H9 (cell line): ENCODE data around the gene TFCP2. TPM values are rescaled to one million over a fixed set of nuclear protein-coding genes. Genes with fewer than 3 reads are reported as not detected.

Source experiments
- DNase-seq: peaks from one replicate; pipeline ENCODE4 v3.0.0-alpha.2; 2017
- H2AFZ ChIP-seq: one replicate; pipeline ENCODE4 v1.6.1; 2013; ENCODE audit warnings: mild to moderate bottlenecking, low read length, control low read depth, moderate library complexity
- H2AK5ac ChIP-seq: 2 replicates; pipeline ENCODE4 v1.6.1; 2013; ENCODE audit warnings: low read length, control low read depth, mixed read lengths; ENCODE audit not compliant: insufficient read length
- H2BK120ac ChIP-seq: one replicate; pipeline ENCODE4 v1.6.1; 2013; ENCODE audit warnings: low read depth, mild to moderate bottlenecking, low read length, control low read depth, inconsistent platforms; ENCODE audit not compliant: poor library complexity, severe bottlenecking
- H2BK12ac ChIP-seq: 2 replicates; pipeline ENCODE4 v1.6.1; 2013; ENCODE audit warnings: low read length, control low read depth, mixed read lengths, low read depth; ENCODE audit not compliant: insufficient read length
- H2BK15ac ChIP-seq: 2 replicates; pipeline ENCODE4 v1.6.1; 2013; ENCODE audit warnings: low read depth, low read length, control low read depth
- H2BK20ac ChIP-seq: one replicate; pipeline ENCODE4 v1.6.1; 2013; ENCODE audit warnings: low read depth, mild to moderate bottlenecking, low read length, control low read depth, inconsistent platforms; ENCODE audit not compliant: poor library complexity, severe bottlenecking
- H2BK5ac ChIP-seq: 2 replicates; pipeline ENCODE4 v1.6.1; 2013; ENCODE audit warnings: low read length, control low read depth, mixed read lengths; ENCODE audit not compliant: insufficient read length
- H3K14ac ChIP-seq: 2 replicates; pipeline ENCODE4 v1.6.1; 2013; ENCODE audit warnings: low read length, control low read depth; ENCODE audit not compliant: insufficient read depth
- H3K18ac ChIP-seq: 2 replicates; pipeline ENCODE4 v1.6.1; 2013; ENCODE audit warnings: low read depth, mild to moderate bottlenecking, mixed read lengths, low read length, control low read depth; ENCODE audit not compliant: insufficient read length
- H3K23ac ChIP-seq: 2 replicates; pipeline ENCODE4 v1.6.1; 2013; ENCODE audit warnings: low read length, control low read depth, mixed read lengths, low read depth; ENCODE audit not compliant: insufficient read length
- H3K23me2 ChIP-seq: 2 replicates; pipeline ENCODE4 v1.6.1; 2013; ENCODE audit warnings: low read depth, mild to moderate bottlenecking, mixed read lengths, low read length, control low read depth; ENCODE audit not compliant: insufficient read length, poor library complexity, severe bottlenecking
- H3K27ac ChIP-seq: 2 replicates; pipeline ENCODE4 v1.5.1; 2013; ENCODE audit warnings: low read length, control low read depth, mixed read lengths, low read depth; ENCODE audit not compliant: insufficient read length
- H3K27me3 ChIP-seq: 2 replicates; pipeline ENCODE4 v1.6.1; 2013; ENCODE audit warnings: low read length, control low read depth, inconsistent platforms; ENCODE audit not compliant: insufficient read depth
- H3K4ac ChIP-seq: 2 replicates; pipeline ENCODE4 v1.6.1; 2013; ENCODE audit warnings: low read depth, mild to moderate bottlenecking, control low read depth, inconsistent platforms, low read length, moderate library complexity
- H3K4me1 ChIP-seq: 2 replicates; pipeline ENCODE4 v1.6.1; 2013; ENCODE audit warnings: low read length, control low read depth, inconsistent platforms; ENCODE audit not compliant: insufficient read depth
- H3K4me2 ChIP-seq: 2 replicates; pipeline ENCODE4 v1.6.1; 2013; ENCODE audit warnings: low read length, control low read depth, mixed read lengths; ENCODE audit not compliant: insufficient read length, insufficient read depth
- H3K56ac ChIP-seq: 2 replicates; pipeline ENCODE4 v1.6.1; 2013; ENCODE audit warnings: low read depth, mild to moderate bottlenecking, mixed read lengths, low read length, control low read depth; ENCODE audit not compliant: insufficient read length
- H3K79me1 ChIP-seq: 2 replicates; pipeline ENCODE4 v1.6.1; 2013; ENCODE audit warnings: low read depth, mild to moderate bottlenecking, moderate library complexity, low read length, control low read depth, inconsistent platforms; ENCODE audit not compliant: insufficient read depth, poor library complexity, severe bottlenecking
- H3K79me2 ChIP-seq: 2 replicates; pipeline ENCODE4 v1.6.1; 2013; ENCODE audit warnings: low read length, control low read depth, inconsistent platforms; ENCODE audit not compliant: insufficient read depth
- H3K9ac ChIP-seq: 2 replicates; pipeline ENCODE4 v1.6.1; 2013; ENCODE audit warnings: low read length, control low read depth, mixed read lengths; ENCODE audit not compliant: insufficient read length; ENCODE audit errors: extremely low read depth
- H3K9me3 ChIP-seq: one replicate; pipeline ENCODE4 v1.6.1; 2013; ENCODE audit warnings: low read depth, low read length, inconsistent platforms; ENCODE audit not compliant: control insufficient read depth
- H3T11ph ChIP-seq: one replicate; pipeline ENCODE4 v1.6.1; 2013; ENCODE audit warnings: mild to moderate bottlenecking, low read length, control low read depth, inconsistent platforms
- H4K20me1 ChIP-seq: one replicate; pipeline ENCODE4 v1.6.1; 2013; ENCODE audit not compliant: control insufficient read depth, insufficient read length, insufficient read depth
- H4K5ac ChIP-seq: 2 replicates; pipeline ENCODE4 v1.6.1; 2013; ENCODE audit warnings: low read depth, mild to moderate bottlenecking, mixed read lengths, low read length, control low read depth; ENCODE audit not compliant: insufficient read length
- H4K8ac ChIP-seq: replicated peaks from 2 replicates; pipeline ENCODE4 v1.6.1; 2013; ENCODE audit warnings: low read length, control low read depth, mixed read lengths, low read depth; ENCODE audit not compliant: insufficient read length
- H4K91ac ChIP-seq: 2 replicates; pipeline ENCODE4 v1.6.1; 2013; ENCODE audit warnings: low read depth, mild to moderate bottlenecking, moderate library complexity, mixed read lengths, low read length, control low read depth; ENCODE audit not compliant: insufficient read length
- H3K27ac Mint-ChIP-seq, 3 experiments: 2 replicates in 2 of 3; 3 replicates in 1 of 3; pipeline ENCODE4 v1.8.0; 2020 to 2021; ENCODE audit warnings: mixed read lengths in 3 of 3, mild to moderate bottlenecking in 1 of 3, moderate library complexity in 1 of 3
- H3K27me3 Mint-ChIP-seq: 2 replicates; pipeline ENCODE4 v1.8.0; 2021; ENCODE audit warnings: low read depth, mild to moderate bottlenecking, moderate library complexity, mixed read lengths
- H3K36me3 Mint-ChIP-seq, 3 experiments: 2 replicates in 2 of 3; 3 replicates in 1 of 3; pipeline ENCODE4 v1.8.0; 2020 to 2021; ENCODE audit warnings: low read depth in 3 of 3, mixed read lengths in 3 of 3; ENCODE audit not compliant: insufficient read depth in 1 of 3
- H3K4me1 Mint-ChIP-seq, 2 experiments: 2 replicates each; pipeline ENCODE4 v1.8.0; 2020; ENCODE audit warnings: mixed read lengths in 2 of 2
- H3K4me3 Mint-ChIP-seq, 2 experiments: 2 replicates in 1 of 2; 3 replicates in 1 of 2; pipeline ENCODE4 v1.8.0; 2020 to 2021; ENCODE audit warnings: mild to moderate bottlenecking in 2 of 2, mixed read lengths in 2 of 2, moderate library complexity in 1 of 2
- H3K9me3 Mint-ChIP-seq, 2 experiments: 2 replicates in 1 of 2; 3 replicates in 1 of 2; pipeline ENCODE4 v1.8.0; 2020; ENCODE audit warnings: mild to moderate bottlenecking in 2 of 2, mixed read lengths in 2 of 2, moderate library complexity in 1 of 2
- CTCF ChIP-seq: fragments of 200-600 bp; sonication (generic); conservative IDR thresholded peaks from 3 replicates; pipeline ENCODE4 v1.8.0; 2021; ENCODE audit warnings: antibody characterized with exemption, mild to moderate bottlenecking
- WGBS: extraction: QIAGEN DNeasy Blood & Tissue Kit; methylation state at CpG from one replicate; pipeline ENCODE4 v1.1.7; 2013; ENCODE audit warnings: missing lambda C conversion rate, low lambda C conversion rate, mixed read lengths; ENCODE audit not compliant: insufficient read length; ENCODE audit errors: extremely low coverage; 5-methylcytosine and 5-hydroxymethylcytosine counted together
- total RNA-seq: library from RNA; stranded (reverse); gene quantifications from 2 replicates; pipeline ENCODE4 v1.2.1, GENCODE V29; 2021

Gene TFCP2
- total RNA-seq, 1 experiment from 2014 or later = 27.1 TPM

- H3K27me3 Mint-ChIP-seq = peaks cover 1% of the 10 kb centered on the region; the same call in 1 of the 2 replicates
- no peaks in the 10 kb centered on the region for H3K23me2 ChIP-seq
- no CpG with 5 or more reads among the region's 12 CpGs for WGBS
- no peak overlapping the region for H3T11ph ChIP-seq
- no peak overlapping the region for H2AFZ ChIP-seq
- no peak overlapping the region for H3K27ac ChIP-seq
- H4K20me1 ChIP-seq = no peaks in the 10 kb centered on the region
- H3K23ac ChIP-seq = no peak overlapping the region
- H2BK12ac ChIP-seq = no peak overlapping the region
- peaks cover 0 to 10% (median 4%) of the 10 kb centered on the region in 3 experiments; a peak in 3 of 7 replicates for H3K36me3 Mint-ChIP-seq
- H4K5ac ChIP-seq = no peak overlapping the region
- no peak for DNase-seq
- no peak overlapping the region for H2BK120ac ChIP-seq
- H3K27me3 ChIP-seq = no peaks in the 10 kb centered on the region
- H4K8ac ChIP-seq = no peak overlapping the region
- H2AK5ac ChIP-seq = no peak overlapping the region
- no peak overlapping the region for H3K4me3 Mint-ChIP-seq
- no peak overlapping the region for H3K27ac Mint-ChIP-seq
- no peaks in the 10 kb centered on the region for H3K9me3 ChIP-seq
- no peaks in the 10 kb centered on the region for H3K79me2 ChIP-seq
- H2BK20ac ChIP-seq = no peak overlapping the region
- H2BK15ac ChIP-seq = no peak overlapping the region
- no peaks in the 10 kb centered on the region for H3K79me1 ChIP-seq
- H3K56ac ChIP-seq = no peak overlapping the region
- no peak overlapping the region for H3K4ac ChIP-seq
- H3K18ac ChIP-seq = no peak overlapping the region
- H4K91ac ChIP-seq = no peak overlapping the region
- H2BK5ac ChIP-seq = no peak overlapping the region
- no peak for TF ChIP-seq CTCF
- H3K14ac ChIP-seq = no peak overlapping the region
- H3K9me3 Mint-ChIP-seq = no peaks in the 10 kb centered on the region
- peaks cover 7 to 13% of the 10 kb centered on the region in 2 experiments for H3K4me1 Mint-ChIP-seq
- H3K9ac ChIP-seq = no peak overlapping the region
- no peaks in the 10 kb centered on the region for H3K4me1 ChIP-seq
- H3K4me2 ChIP-seq = no peak overlapping the region
Observed at GRCh38 chr12:51191516-51192283, 18.8 kb upstream of the TFCP2 start.
